Neural cell (in vitro differentiated cells): Measurements from ENCODE around the gene RIPPLY3.

Experiments used
- EP300 ChIP-seq: fragments of 450-650 bp; conservative IDR thresholded peaks from 2 replicates; pipeline ENCODE4 v1.6.1; 2014; ENCODE audit warnings: antibody characterized with exemption, mild to moderate bottlenecking, moderate library complexity; ENCODE audit not compliant: poor library complexity, severe bottlenecking
- POLR2AphosphoS5 ChIP-seq: IDR thresholded peaks from 2 replicates; pipeline ENCODE4 v1.6.1; 2012
- RAD21 ChIP-seq: fragments of 450-650 bp; conservative IDR thresholded peaks from 2 replicates; pipeline ENCODE4 v1.6.1; 2014; ENCODE audit warnings: antibody characterized with exemption, mild to moderate bottlenecking, moderate library complexity
- SMC3 ChIP-seq: fragments of 450-650 bp; conservative IDR thresholded peaks from 2 replicates; pipeline ENCODE4 v1.6.1; 2014; ENCODE audit warnings: antibody characterized with exemption, mild to moderate bottlenecking, moderate library complexity; ENCODE audit not compliant: poor library complexity
- TF ChIP-seq, protein P1 (sequence below): fragments of 450-650 bp; IDR thresholded peaks from 2 replicates; pipeline ENCODE4 v1.5.1; 2014; ENCODE audit warnings: antibody characterized with exemption, mild to moderate bottlenecking, moderate library complexity; ENCODE audit not compliant: poor library complexity, severe bottlenecking

- TF ChIP-seq, protein P1, sequence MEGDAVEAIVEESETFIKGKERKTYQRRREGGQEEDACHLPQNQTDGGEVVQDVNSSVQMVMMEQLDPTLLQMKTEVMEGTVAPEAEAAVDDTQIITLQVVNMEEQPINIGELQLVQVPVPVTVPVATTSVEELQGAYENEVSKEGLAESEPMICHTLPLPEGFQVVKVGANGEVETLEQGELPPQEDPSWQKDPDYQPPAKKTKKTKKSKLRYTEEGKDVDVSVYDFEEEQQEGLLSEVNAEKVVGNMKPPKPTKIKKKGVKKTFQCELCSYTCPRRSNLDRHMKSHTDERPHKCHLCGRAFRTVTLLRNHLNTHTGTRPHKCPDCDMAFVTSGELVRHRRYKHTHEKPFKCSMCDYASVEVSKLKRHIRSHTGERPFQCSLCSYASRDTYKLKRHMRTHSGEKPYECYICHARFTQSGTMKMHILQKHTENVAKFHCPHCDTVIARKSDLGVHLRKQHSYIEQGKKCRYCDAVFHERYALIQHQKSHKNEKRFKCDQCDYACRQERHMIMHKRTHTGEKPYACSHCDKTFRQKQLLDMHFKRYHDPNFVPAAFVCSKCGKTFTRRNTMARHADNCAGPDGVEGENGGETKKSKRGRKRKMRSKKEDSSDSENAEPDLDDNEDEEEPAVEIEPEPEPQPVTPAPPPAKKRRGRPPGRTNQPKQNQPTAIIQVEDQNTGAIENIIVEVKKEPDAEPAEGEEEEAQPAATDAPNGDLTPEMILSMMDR: no peak
- TF ChIP-seq SMC3 (no peak), EP300 (no peak), RAD21 (no peak), POLR2AphosphoS5 (no peak)
These were observed 41.4 kb upstream of the RIPPLY3 start for GRCh38 chr21:36964827-36965719.
